H9 (cell line): ENCODE data around the gene VCAN. TPM values are rescaled to one million over a fixed set of nuclear protein-coding genes. Genes with fewer than 3 reads are reported as not detected.

Experiments used
- DNase-seq: peaks from one replicate; pipeline ENCODE4 v3.0.0-alpha.2; 2017
- H2AFZ ChIP-seq: one replicate; pipeline ENCODE4 v1.6.1; 2013; ENCODE audit warnings: mild to moderate bottlenecking, low read length, control low read depth, moderate library complexity
- H2AK5ac ChIP-seq: 2 replicates; pipeline ENCODE4 v1.6.1; 2013; ENCODE audit warnings: low read length, control low read depth, mixed read lengths; ENCODE audit not compliant: insufficient read length
- H2BK120ac ChIP-seq: one replicate; pipeline ENCODE4 v1.6.1; 2013; ENCODE audit warnings: low read depth, mild to moderate bottlenecking, low read length, control low read depth, inconsistent platforms; ENCODE audit not compliant: poor library complexity, severe bottlenecking
- H2BK12ac ChIP-seq: 2 replicates; pipeline ENCODE4 v1.6.1; 2013; ENCODE audit warnings: low read length, control low read depth, mixed read lengths, low read depth; ENCODE audit not compliant: insufficient read length
- H2BK15ac ChIP-seq: 2 replicates; pipeline ENCODE4 v1.6.1; 2013; ENCODE audit warnings: low read depth, low read length, control low read depth
- H2BK20ac ChIP-seq: one replicate; pipeline ENCODE4 v1.6.1; 2013; ENCODE audit warnings: low read depth, mild to moderate bottlenecking, low read length, control low read depth, inconsistent platforms; ENCODE audit not compliant: poor library complexity, severe bottlenecking
- H2BK5ac ChIP-seq: 2 replicates; pipeline ENCODE4 v1.6.1; 2013; ENCODE audit warnings: low read length, control low read depth, mixed read lengths; ENCODE audit not compliant: insufficient read length
- H3K14ac ChIP-seq: 2 replicates; pipeline ENCODE4 v1.6.1; 2013; ENCODE audit warnings: low read length, control low read depth; ENCODE audit not compliant: insufficient read depth
- H3K18ac ChIP-seq: 2 replicates; pipeline ENCODE4 v1.6.1; 2013; ENCODE audit warnings: low read depth, mild to moderate bottlenecking, mixed read lengths, low read length, control low read depth; ENCODE audit not compliant: insufficient read length
- H3K23ac ChIP-seq: 2 replicates; pipeline ENCODE4 v1.6.1; 2013; ENCODE audit warnings: low read length, control low read depth, mixed read lengths, low read depth; ENCODE audit not compliant: insufficient read length
- H3K23me2 ChIP-seq: 2 replicates; pipeline ENCODE4 v1.6.1; 2013; ENCODE audit warnings: low read depth, mild to moderate bottlenecking, mixed read lengths, low read length, control low read depth; ENCODE audit not compliant: insufficient read length, poor library complexity, severe bottlenecking
- H3K27ac ChIP-seq: 2 replicates; pipeline ENCODE4 v1.5.1; 2013; ENCODE audit warnings: low read length, control low read depth, mixed read lengths, low read depth; ENCODE audit not compliant: insufficient read length
- H3K27me3 ChIP-seq: 2 replicates; pipeline ENCODE4 v1.6.1; 2013; ENCODE audit warnings: low read length, control low read depth, inconsistent platforms; ENCODE audit not compliant: insufficient read depth
- H3K4ac ChIP-seq: 2 replicates; pipeline ENCODE4 v1.6.1; 2013; ENCODE audit warnings: low read depth, mild to moderate bottlenecking, control low read depth, inconsistent platforms, low read length, moderate library complexity
- H3K4me1 ChIP-seq: 2 replicates; pipeline ENCODE4 v1.6.1; 2013; ENCODE audit warnings: low read length, control low read depth, inconsistent platforms; ENCODE audit not compliant: insufficient read depth
- H3K4me2 ChIP-seq: 2 replicates; pipeline ENCODE4 v1.6.1; 2013; ENCODE audit warnings: low read length, control low read depth, mixed read lengths; ENCODE audit not compliant: insufficient read length, insufficient read depth
- H3K56ac ChIP-seq: 2 replicates; pipeline ENCODE4 v1.6.1; 2013; ENCODE audit warnings: low read depth, mild to moderate bottlenecking, mixed read lengths, low read length, control low read depth; ENCODE audit not compliant: insufficient read length
- H3K79me1 ChIP-seq: 2 replicates; pipeline ENCODE4 v1.6.1; 2013; ENCODE audit warnings: low read depth, mild to moderate bottlenecking, moderate library complexity, low read length, control low read depth, inconsistent platforms; ENCODE audit not compliant: insufficient read depth, poor library complexity, severe bottlenecking
- H3K79me2 ChIP-seq: 2 replicates; pipeline ENCODE4 v1.6.1; 2013; ENCODE audit warnings: low read length, control low read depth, inconsistent platforms; ENCODE audit not compliant: insufficient read depth
- H3K9ac ChIP-seq: 2 replicates; pipeline ENCODE4 v1.6.1; 2013; ENCODE audit warnings: low read length, control low read depth, mixed read lengths; ENCODE audit not compliant: insufficient read length; ENCODE audit errors: extremely low read depth
- H3K9me3 ChIP-seq: one replicate; pipeline ENCODE4 v1.6.1; 2013; ENCODE audit warnings: low read depth, low read length, inconsistent platforms; ENCODE audit not compliant: control insufficient read depth
- H3T11ph ChIP-seq: one replicate; pipeline ENCODE4 v1.6.1; 2013; ENCODE audit warnings: mild to moderate bottlenecking, low read length, control low read depth, inconsistent platforms
- H4K20me1 ChIP-seq: one replicate; pipeline ENCODE4 v1.6.1; 2013; ENCODE audit not compliant: control insufficient read depth, insufficient read length, insufficient read depth
- H4K5ac ChIP-seq: 2 replicates; pipeline ENCODE4 v1.6.1; 2013; ENCODE audit warnings: low read depth, mild to moderate bottlenecking, mixed read lengths, low read length, control low read depth; ENCODE audit not compliant: insufficient read length
- H4K8ac ChIP-seq: replicated peaks from 2 replicates; pipeline ENCODE4 v1.6.1; 2013; ENCODE audit warnings: low read length, control low read depth, mixed read lengths, low read depth; ENCODE audit not compliant: insufficient read length
- H4K91ac ChIP-seq: 2 replicates; pipeline ENCODE4 v1.6.1; 2013; ENCODE audit warnings: low read depth, mild to moderate bottlenecking, moderate library complexity, mixed read lengths, low read length, control low read depth; ENCODE audit not compliant: insufficient read length
- H3K27ac Mint-ChIP-seq, 3 experiments: 2 replicates in 2 of 3; 3 replicates in 1 of 3; pipeline ENCODE4 v1.8.0; 2020 to 2021; ENCODE audit warnings: mixed read lengths in 3 of 3, mild to moderate bottlenecking in 1 of 3, moderate library complexity in 1 of 3
- H3K27me3 Mint-ChIP-seq: 2 replicates; pipeline ENCODE4 v1.8.0; 2021; ENCODE audit warnings: low read depth, mild to moderate bottlenecking, moderate library complexity, mixed read lengths
- H3K36me3 Mint-ChIP-seq, 3 experiments: 2 replicates in 2 of 3; 3 replicates in 1 of 3; pipeline ENCODE4 v1.8.0; 2020 to 2021; ENCODE audit warnings: low read depth in 3 of 3, mixed read lengths in 3 of 3; ENCODE audit not compliant: insufficient read depth in 1 of 3
- H3K4me1 Mint-ChIP-seq, 2 experiments: 2 replicates each; pipeline ENCODE4 v1.8.0; 2020; ENCODE audit warnings: mixed read lengths in 2 of 2
- H3K4me3 Mint-ChIP-seq, 2 experiments: 2 replicates in 1 of 2; 3 replicates in 1 of 2; pipeline ENCODE4 v1.8.0; 2020 to 2021; ENCODE audit warnings: mild to moderate bottlenecking in 2 of 2, mixed read lengths in 2 of 2, moderate library complexity in 1 of 2
- H3K9me3 Mint-ChIP-seq, 2 experiments: 2 replicates in 1 of 2; 3 replicates in 1 of 2; pipeline ENCODE4 v1.8.0; 2020; ENCODE audit warnings: mild to moderate bottlenecking in 2 of 2, mixed read lengths in 2 of 2, moderate library complexity in 1 of 2
- WGBS: extraction: QIAGEN DNeasy Blood & Tissue Kit; methylation state at CpG from one replicate; pipeline ENCODE4 v1.1.7; 2013; ENCODE audit warnings: missing lambda C conversion rate, low lambda C conversion rate, mixed read lengths; ENCODE audit not compliant: insufficient read length; ENCODE audit errors: extremely low coverage; 5-methylcytosine and 5-hydroxymethylcytosine counted together
- total RNA-seq: library from RNA; stranded (reverse); gene quantifications from 2 replicates; pipeline ENCODE4 v1.2.1, GENCODE V29; 2021
- TF ChIP-seq, protein P1 (sequence below): fragments of 200-600 bp; sonication (generic); conservative IDR thresholded peaks from 3 replicates; pipeline ENCODE4 v1.8.0; 2021; ENCODE audit warnings: antibody characterized with exemption, mild to moderate bottlenecking

Gene VCAN
- total RNA-seq, 1 experiment from 2014 or later, result 278 TPM

DNA sequence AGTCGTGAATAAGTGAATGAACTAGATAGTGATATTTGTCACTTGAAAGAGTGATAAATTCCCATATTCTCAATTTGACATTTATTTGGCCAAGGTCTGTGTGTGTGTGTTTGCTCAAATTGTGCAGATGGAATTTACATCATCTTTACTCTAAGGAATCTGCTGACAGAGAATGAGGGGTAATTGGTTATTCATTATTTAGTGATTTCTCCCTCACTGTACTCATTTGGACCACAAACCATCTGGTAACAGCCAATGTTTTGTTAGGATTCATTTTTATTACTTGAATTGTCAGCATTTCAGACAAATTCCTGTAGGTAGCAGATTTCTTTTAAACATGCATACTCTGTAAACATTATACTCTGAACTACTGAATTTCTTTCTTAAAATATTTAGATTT, 15.6 kb downstream of the VCAN start:
- H2BK120ac ChIP-seq, result no peak overlapping the region
- DNase-seq, result no peak
- H3K4me2 ChIP-seq, result no peak overlapping the region
- no peak overlapping the region for H2BK20ac ChIP-seq
- H3K9me3 ChIP-seq, result no peaks in the 10 kb centered on the region
- no peak overlapping the region for H3K4ac ChIP-seq
- no peak overlapping the region for H2BK15ac ChIP-seq
- WGBS, result no CpG with 5 or more reads among the region's 1 CpG
- Mint-ChIP-seq H3K27ac (no peak overlapping the region), H3K36me3 (peaks cover 36 to 79% (median 45%) of the 10 kb centered on the region in 3 experiments), H3K9me3 (no peaks in the 10 kb centered on the region), H3K27me3 (no peaks in the 10 kb centered on the region), H3K4me1 (peaks cover 22 to 33% of the 10 kb centered on the region in 2 experiments), H3K4me3 (no peak overlapping the region)
- no peak overlapping the region for H3K9ac ChIP-seq
- peaks cover 7% of the 10 kb centered on the region; the same call in 1 of the 2 replicates for H3K79me2 ChIP-seq
- no peak overlapping the region for H4K5ac ChIP-seq
- no peak overlapping the region for H4K8ac ChIP-seq
- H3K27me3 ChIP-seq, result no peaks in the 10 kb centered on the region
- no peaks in the 10 kb centered on the region for H3K4me1 ChIP-seq
- no peak overlapping the region for H3K14ac ChIP-seq
- H4K20me1 ChIP-seq, result no peaks in the 10 kb centered on the region
- no peaks in the 10 kb centered on the region for H3K23me2 ChIP-seq
- no peak overlapping the region for H3K18ac ChIP-seq
- H3T11ph ChIP-seq, result no peak overlapping the region
- no peak overlapping the region for H3K56ac ChIP-seq
- H2AK5ac ChIP-seq, result no peak overlapping the region
- no peak overlapping the region for H2BK12ac ChIP-seq
- no peak overlapping the region for H2AFZ ChIP-seq
- no peak overlapping the region for H3K23ac ChIP-seq
- no peak overlapping the region for H3K27ac ChIP-seq
- no peak overlapping the region for H4K91ac ChIP-seq
- TF ChIP-seq, protein P1, sequence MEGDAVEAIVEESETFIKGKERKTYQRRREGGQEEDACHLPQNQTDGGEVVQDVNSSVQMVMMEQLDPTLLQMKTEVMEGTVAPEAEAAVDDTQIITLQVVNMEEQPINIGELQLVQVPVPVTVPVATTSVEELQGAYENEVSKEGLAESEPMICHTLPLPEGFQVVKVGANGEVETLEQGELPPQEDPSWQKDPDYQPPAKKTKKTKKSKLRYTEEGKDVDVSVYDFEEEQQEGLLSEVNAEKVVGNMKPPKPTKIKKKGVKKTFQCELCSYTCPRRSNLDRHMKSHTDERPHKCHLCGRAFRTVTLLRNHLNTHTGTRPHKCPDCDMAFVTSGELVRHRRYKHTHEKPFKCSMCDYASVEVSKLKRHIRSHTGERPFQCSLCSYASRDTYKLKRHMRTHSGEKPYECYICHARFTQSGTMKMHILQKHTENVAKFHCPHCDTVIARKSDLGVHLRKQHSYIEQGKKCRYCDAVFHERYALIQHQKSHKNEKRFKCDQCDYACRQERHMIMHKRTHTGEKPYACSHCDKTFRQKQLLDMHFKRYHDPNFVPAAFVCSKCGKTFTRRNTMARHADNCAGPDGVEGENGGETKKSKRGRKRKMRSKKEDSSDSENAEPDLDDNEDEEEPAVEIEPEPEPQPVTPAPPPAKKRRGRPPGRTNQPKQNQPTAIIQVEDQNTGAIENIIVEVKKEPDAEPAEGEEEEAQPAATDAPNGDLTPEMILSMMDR, result no peak
- H2BK5ac ChIP-seq, result no peak overlapping the region
- no peaks in the 10 kb centered on the region for H3K79me1 ChIP-seq
